HEK293 (cell line): ENCODE results near the gene FKBP10.

Experiments
- BCL11B ChIP-seq: fragments of 450-650 bp; formaldehyde crosslinking; IDR thresholded peaks from 2 replicates; pipeline ENCODE4 v1.5.1; 2016; ENCODE audit warnings: low read depth, missing biosample characterization, missing genetic modification characterization
- KLF1 ChIP-seq: fragments of 450-650 bp; formaldehyde crosslinking; IDR thresholded peaks from 2 replicates; pipeline ENCODE4 v1.5.1; 2016; ENCODE audit warnings: missing biosample characterization, missing genetic modification characterization
- KLF16 ChIP-seq: fragments of 450-650 bp; formaldehyde crosslinking; IDR thresholded peaks from 2 replicates; pipeline ENCODE4 v1.5.1; 2017; ENCODE audit warnings: missing biosample characterization, missing genetic modification characterization
- KLF8 ChIP-seq: fragments of 450-650 bp; formaldehyde crosslinking; IDR thresholded peaks from 2 replicates; pipeline ENCODE4 v1.5.1; 2016; ENCODE audit warnings: missing biosample characterization, missing genetic modification characterization
- OSR2 ChIP-seq: fragments of 450-650 bp; formaldehyde crosslinking; IDR thresholded peaks from 2 replicates; pipeline ENCODE4 v1.5.1; 2016; ENCODE audit warnings: missing biosample characterization, missing genetic modification characterization
- ZBTB20 ChIP-seq: fragments of 450-650 bp; formaldehyde crosslinking; IDR thresholded peaks from 2 replicates; pipeline ENCODE4 v1.5.1; 2016; ENCODE audit warnings: missing biosample characterization, missing genetic modification characterization
- ZBTB7A ChIP-seq: fragments of 450-650 bp; formaldehyde crosslinking; IDR thresholded peaks from 2 replicates; pipeline ENCODE4 v1.5.1; 2016; ENCODE audit warnings: low read depth, missing biosample characterization, missing genetic modification characterization
- ZFP41 ChIP-seq: fragments of 450-650 bp; formaldehyde crosslinking; IDR thresholded peaks from 2 replicates; pipeline ENCODE4 v1.5.1; 2016; ENCODE audit warnings: missing biosample characterization, missing genetic modification characterization, borderline replicate concordance
- ZNF146 ChIP-seq: fragments of 450-650 bp; formaldehyde crosslinking; IDR thresholded peaks from 2 replicates; pipeline ENCODE4 v1.5.1; 2016; ENCODE audit warnings: missing biosample characterization, missing genetic modification characterization
- ZNF155 ChIP-seq: fragments of 450-650 bp; formaldehyde crosslinking; IDR thresholded peaks from 2 replicates; pipeline ENCODE4 v1.5.1; 2016; ENCODE audit warnings: missing biosample characterization, missing genetic modification characterization
- ZNF394 ChIP-seq: fragments of 450-650 bp; formaldehyde crosslinking; IDR thresholded peaks from 2 replicates; pipeline ENCODE4 v1.5.1; 2016; ENCODE audit warnings: missing biosample characterization, missing genetic modification characterization, mild to moderate bottlenecking, moderate library complexity, borderline replicate concordance
- ZNF473 ChIP-seq: fragments of 450-650 bp; formaldehyde crosslinking; IDR thresholded peaks from 2 replicates; pipeline ENCODE4 v1.5.1; 2017; ENCODE audit warnings: missing biosample characterization, missing genetic modification characterization
- ZNF585B ChIP-seq: fragments of 450-650 bp; formaldehyde crosslinking; IDR thresholded peaks from 2 replicates; pipeline ENCODE4 v1.5.1; 2016; ENCODE audit warnings: missing biosample characterization, missing genetic modification characterization
- ZNF660 ChIP-seq: fragments of 450-650 bp; IDR thresholded peaks from 2 replicates; pipeline ENCODE4 v1.5.1; 2018; ENCODE audit warnings: missing biosample characterization, mild to moderate bottlenecking, missing genetic modification characterization
- ZNF701 ChIP-seq: fragments of 450-650 bp; formaldehyde crosslinking; IDR thresholded peaks from 2 replicates; pipeline ENCODE4 v1.5.1; 2016; ENCODE audit warnings: missing biosample characterization, missing genetic modification characterization
- ZNF747 ChIP-seq: fragments of 450-650 bp; formaldehyde crosslinking; IDR thresholded peaks from 2 replicates; pipeline ENCODE4 v1.5.1; 2016; ENCODE audit warnings: missing biosample characterization, missing genetic modification characterization
- ZNF785 ChIP-seq: fragments of 450-650 bp; formaldehyde crosslinking; IDR thresholded peaks from 2 replicates; pipeline ENCODE4 v1.5.1; 2016; ENCODE audit warnings: missing biosample characterization, missing genetic modification characterization
- ZSCAN30 ChIP-seq: fragments of 450-650 bp; IDR thresholded peaks from 2 replicates; pipeline ENCODE4 v1.5.1; 2018; ENCODE audit warnings: missing biosample characterization, mild to moderate bottlenecking, missing genetic modification characterization, moderate library complexity
- TF ChIP-seq, protein P1 (sequence below): fragments of 450-650 bp; formaldehyde crosslinking; IDR thresholded peaks from 2 replicates; pipeline ENCODE4 v1.5.1; 2016; ENCODE audit warnings: missing biosample characterization, missing genetic modification characterization
- TF ChIP-seq, protein P2 (sequence below): fragments of 450-650 bp; formaldehyde crosslinking; IDR thresholded peaks from 2 replicates; pipeline ENCODE4 v1.5.1; 2016; ENCODE audit warnings: missing biosample characterization, missing genetic modification characterization
- TF ChIP-seq, protein P3 (sequence below): fragments of 450-650 bp; formaldehyde crosslinking; optimal IDR thresholded peaks from 2 replicates; pipeline ENCODE3; 2016; ENCODE audit warnings: missing biosample characterization, mild to moderate bottlenecking, missing genetic modification characterization
- TF ChIP-seq, protein P4 (sequence below): fragments of 450-650 bp; formaldehyde crosslinking; conservative IDR thresholded peaks from 2 replicates; pipeline ENCODE4 v1.5.1; 2016; ENCODE audit warnings: low read depth, missing biosample characterization, missing genetic modification characterization
- TF ChIP-seq, protein P5 (sequence below): fragments of 450-650 bp; formaldehyde crosslinking; IDR thresholded peaks from 2 replicates; pipeline ENCODE4 v1.5.1; 2017; ENCODE audit warnings: missing biosample characterization, missing genetic modification characterization
- TF ChIP-seq, protein P6 (sequence below): fragments of 450-650 bp; formaldehyde crosslinking; IDR thresholded peaks from 2 replicates; pipeline ENCODE4 v1.5.1; 2016; ENCODE audit warnings: missing biosample characterization, missing genetic modification characterization, borderline replicate concordance
- TF ChIP-seq, protein P7 (sequence below): fragments of 450-650 bp; formaldehyde crosslinking; IDR thresholded peaks from 2 replicates; pipeline ENCODE4; 2016; ENCODE audit warnings: missing biosample characterization, missing genetic modification characterization

Gene FKBP10

DNA sequence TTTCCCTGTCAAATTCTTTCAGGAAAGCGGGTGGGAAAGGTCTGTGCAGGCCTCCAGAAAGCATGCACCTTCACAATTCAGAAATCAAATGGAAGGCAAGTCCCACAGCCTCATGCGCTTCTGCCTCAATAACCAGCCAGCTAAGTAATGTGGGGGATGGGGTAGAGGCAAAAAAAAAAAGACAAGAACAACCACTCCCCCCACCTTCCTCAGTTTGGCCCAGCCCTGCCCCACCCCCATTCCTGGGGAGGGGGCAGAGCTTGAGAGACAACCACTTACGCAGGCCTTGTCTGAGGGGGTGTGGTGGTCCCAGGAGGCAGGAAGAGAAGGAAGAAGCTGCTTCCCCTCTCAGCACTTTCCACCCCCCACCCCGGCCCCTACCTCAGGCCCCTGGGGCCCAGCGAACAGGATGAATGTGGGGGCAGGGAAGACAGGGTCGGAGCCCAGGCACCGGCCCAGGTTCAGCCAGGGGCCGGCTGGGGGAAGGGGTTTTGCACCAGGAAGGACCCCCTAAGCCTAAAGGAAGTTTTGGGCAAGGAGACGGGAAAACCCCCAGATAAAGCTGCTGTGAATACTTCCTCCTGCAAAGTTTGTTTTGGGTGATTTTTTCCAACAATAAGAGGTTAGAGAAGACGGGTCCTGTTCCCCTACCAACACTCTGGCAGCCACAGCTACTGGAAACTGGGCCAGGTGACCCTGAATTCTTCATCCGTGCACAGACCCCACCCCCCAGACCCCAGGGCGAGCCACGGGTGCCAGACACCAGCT is 27.5 kb upstream of the FKBP10 start (continued):
- TF ChIP-seq, protein P1, sequence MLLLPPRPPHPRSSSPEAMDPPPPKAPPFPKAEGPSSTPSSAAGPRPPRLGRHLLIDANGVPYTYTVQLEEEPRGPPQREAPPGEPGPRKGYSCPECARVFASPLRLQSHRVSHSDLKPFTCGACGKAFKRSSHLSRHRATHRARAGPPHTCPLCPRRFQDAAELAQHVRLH (tag by site-specific recombination): no peak
- TF ChIP-seq ZSCAN30 (no peak), ZNF701 (tag by site-specific recombination) (no peak), ZBTB20 (tag by site-specific recombination) (no peak; the same call in none of the 2 replicates), OSR2 (no peak), ZNF155 (no peak), KLF1 (tag by site-specific recombination) (peak; percentile 96), ZNF394 (tag by site-specific recombination) (no peak), ZBTB7A (no peak), BCL11B (no peak), KLF8 (tag by site-specific recombination) (0 out of 2 replicates have a peak, but pooled peaks have one; percentile 45), ZNF585B (tag by site-specific recombination) (no peak), ZNF146 (no peak), ZFP41 (no peak), ZNF747 (tag by site-specific recombination) (no peak), ZNF660 (tag by site-specific recombination) (no peak), ZNF473 (no peak), KLF16 (tag by site-specific recombination) (no peak), ZNF785 (tag by site-specific recombination) (no peak)
- TF ChIP-seq, protein P2, sequence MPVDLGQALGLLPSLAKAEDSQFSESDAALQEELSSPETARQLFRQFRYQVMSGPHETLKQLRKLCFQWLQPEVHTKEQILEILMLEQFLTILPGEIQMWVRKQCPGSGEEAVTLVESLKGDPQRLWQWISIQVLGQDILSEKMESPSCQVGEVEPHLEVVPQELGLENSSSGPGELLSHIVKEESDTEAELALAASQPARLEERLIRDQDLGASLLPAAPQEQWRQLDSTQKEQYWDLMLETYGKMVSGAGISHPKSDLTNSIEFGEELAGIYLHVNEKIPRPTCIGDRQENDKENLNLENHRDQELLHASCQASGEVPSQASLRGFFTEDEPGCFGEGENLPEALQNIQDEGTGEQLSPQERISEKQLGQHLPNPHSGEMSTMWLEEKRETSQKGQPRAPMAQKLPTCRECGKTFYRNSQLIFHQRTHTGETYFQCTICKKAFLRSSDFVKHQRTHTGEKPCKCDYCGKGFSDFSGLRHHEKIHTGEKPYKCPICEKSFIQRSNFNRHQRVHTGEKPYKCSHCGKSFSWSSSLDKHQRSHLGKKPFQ (tag by site-specific recombination): no peak
- TF ChIP-seq, protein P3, sequence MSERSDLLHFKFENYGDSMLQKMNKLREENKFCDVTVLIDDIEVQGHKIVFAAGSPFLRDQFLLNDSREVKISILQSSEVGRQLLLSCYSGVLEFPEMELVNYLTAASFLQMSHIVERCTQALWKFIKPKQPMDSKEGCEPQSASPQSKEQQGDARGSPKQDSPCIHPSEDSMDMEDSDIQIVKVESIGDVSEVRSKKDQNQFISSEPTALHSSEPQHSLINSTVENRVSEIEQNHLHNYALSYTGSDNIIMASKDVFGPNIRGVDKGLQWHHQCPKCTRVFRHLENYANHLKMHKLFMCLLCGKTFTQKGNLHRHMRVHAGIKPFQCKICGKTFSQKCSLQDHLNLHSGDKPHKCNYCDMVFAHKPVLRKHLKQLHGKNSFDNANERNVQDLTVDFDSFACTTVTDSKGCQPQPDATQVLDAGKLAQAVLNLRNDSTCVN (tag by site-specific recombination): no peak
- TF ChIP-seq, protein P4, sequence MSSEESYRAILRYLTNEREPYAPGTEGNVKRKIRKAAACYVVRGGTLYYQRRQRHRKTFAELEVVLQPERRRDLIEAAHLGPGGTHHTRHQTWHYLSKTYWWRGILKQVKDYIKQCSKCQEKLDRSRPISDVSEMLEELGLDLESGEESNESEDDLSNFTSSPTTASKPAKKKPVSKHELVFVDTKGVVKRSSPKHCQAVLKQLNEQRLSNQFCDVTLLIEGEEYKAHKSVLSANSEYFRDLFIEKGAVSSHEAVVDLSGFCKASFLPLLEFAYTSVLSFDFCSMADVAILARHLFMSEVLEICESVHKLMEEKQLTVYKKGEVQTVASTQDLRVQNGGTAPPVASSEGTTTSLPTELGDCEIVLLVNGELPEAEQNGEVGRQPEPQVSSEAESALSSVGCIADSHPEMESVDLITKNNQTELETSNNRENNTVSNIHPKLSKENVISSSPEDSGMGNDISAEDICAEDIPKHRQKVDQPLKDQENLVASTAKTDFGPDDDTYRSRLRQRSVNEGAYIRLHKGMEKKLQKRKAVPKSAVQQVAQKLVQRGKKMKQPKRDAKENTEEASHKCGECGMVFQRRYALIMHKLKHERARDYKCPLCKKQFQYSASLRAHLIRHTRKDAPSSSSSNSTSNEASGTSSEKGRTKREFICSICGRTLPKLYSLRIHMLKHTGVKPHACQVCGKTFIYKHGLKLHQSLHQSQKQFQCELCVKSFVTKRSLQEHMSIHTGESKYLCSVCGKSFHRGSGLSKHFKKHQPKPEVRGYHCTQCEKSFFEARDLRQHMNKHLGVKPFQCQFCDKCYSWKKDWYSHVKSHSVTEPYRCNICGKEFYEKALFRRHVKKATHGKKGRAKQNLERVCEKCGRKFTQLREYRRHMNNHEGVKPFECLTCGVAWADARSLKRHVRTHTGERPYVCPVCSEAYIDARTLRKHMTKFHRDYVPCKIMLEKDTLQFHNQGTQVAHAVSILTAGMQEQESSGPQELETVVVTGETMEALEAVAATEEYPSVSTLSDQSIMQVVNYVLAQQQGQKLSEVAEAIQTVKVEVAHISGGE (tag by site-specific recombination): no peak
- TF ChIP-seq, protein P5, sequence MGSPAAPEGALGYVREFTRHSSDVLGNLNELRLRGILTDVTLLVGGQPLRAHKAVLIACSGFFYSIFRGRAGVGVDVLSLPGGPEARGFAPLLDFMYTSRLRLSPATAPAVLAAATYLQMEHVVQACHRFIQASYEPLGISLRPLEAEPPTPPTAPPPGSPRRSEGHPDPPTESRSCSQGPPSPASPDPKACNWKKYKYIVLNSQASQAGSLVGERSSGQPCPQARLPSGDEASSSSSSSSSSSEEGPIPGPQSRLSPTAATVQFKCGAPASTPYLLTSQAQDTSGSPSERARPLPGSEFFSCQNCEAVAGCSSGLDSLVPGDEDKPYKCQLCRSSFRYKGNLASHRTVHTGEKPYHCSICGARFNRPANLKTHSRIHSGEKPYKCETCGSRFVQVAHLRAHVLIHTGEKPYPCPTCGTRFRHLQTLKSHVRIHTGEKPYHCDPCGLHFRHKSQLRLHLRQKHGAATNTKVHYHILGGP (tag by site-specific recombination): no peak
- TF ChIP-seq, protein P6, sequence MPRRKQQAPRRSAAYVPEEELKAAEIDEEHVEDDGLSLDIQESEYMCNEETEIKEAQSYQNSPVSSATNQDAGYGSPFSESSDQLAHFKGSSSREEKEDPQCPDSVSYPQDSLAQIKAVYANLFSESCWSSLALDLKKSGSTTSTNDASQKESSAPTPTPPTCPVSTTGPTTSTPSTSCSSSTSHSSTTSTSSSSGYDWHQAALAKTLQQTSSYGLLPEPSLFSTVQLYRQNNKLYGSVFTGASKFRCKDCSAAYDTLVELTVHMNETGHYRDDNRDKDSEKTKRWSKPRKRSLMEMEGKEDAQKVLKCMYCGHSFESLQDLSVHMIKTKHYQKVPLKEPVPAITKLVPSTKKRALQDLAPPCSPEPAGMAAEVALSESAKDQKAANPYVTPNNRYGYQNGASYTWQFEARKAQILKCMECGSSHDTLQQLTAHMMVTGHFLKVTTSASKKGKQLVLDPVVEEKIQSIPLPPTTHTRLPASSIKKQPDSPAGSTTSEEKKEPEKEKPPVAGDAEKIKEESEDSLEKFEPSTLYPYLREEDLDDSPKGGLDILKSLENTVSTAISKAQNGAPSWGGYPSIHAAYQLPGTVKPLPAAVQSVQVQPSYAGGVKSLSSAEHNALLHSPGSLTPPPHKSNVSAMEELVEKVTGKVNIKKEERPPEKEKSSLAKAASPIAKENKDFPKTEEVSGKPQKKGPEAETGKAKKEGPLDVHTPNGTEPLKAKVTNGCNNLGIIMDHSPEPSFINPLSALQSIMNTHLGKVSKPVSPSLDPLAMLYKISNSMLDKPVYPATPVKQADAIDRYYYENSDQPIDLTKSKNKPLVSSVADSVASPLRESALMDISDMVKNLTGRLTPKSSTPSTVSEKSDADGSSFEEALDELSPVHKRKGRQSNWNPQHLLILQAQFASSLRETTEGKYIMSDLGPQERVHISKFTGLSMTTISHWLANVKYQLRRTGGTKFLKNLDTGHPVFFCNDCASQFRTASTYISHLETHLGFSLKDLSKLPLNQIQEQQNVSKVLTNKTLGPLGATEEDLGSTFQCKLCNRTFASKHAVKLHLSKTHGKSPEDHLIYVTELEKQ (tag by site-specific recombination): no peak
- TF ChIP-seq, protein P7, sequence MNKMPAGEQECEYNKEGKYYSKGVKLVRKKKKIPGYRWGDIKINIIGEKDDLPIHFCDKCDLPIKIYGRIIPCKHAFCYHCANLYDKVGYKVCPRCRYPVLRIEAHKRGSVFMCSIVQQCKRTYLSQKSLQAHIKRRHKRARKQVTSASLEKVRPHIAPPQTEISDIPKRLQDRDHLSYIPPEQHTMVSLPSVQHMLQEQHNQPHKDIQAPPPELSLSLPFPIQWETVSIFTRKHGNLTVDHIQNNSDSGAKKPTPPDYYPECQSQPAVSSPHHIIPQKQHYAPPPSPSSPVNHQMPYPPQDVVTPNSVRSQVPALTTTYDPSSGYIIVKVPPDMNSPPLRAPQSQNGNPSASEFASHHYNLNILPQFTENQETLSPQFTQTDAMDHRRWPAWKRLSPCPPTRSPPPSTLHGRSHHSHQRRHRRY (tag by site-specific recombination): no peak
